Prostate gland (tissue), 2 donors: ENCODE measurements around the gene ZNF396.

Experiments
- POLR2A ChIP-seq: fragments of 450-650 bp; IDR thresholded peaks from one replicate; pipeline ENCODE4 v1.6.1; 2016; ENCODE audit warnings: antibody characterized with exemption, mild to moderate bottlenecking
- POLR2AphosphoS5 ChIP-seq: sonication (generic); formaldehyde crosslinking; IDR thresholded peaks from one replicate; pipeline ENCODE4 v1.6.1; 2017; ENCODE audit warnings: antibody characterized with exemption
- TF ChIP-seq, protein P1 (sequence below), 4 experiments: fragments of 200-600 bp in 2 of 4; fragments of 450-650 bp in 2 of 4; sonication (generic) in 2 of 4; IDR thresholded peaks; 1 replicate in 3 of 4; 2 replicates in 1 of 4; pipeline ENCODE4 v1.5.1; 2016 to 2019; ENCODE audit warnings: antibody characterized with exemption in 4 of 4, mild to moderate bottlenecking in 2 of 4, moderate library complexity in 2 of 4

DNA sequence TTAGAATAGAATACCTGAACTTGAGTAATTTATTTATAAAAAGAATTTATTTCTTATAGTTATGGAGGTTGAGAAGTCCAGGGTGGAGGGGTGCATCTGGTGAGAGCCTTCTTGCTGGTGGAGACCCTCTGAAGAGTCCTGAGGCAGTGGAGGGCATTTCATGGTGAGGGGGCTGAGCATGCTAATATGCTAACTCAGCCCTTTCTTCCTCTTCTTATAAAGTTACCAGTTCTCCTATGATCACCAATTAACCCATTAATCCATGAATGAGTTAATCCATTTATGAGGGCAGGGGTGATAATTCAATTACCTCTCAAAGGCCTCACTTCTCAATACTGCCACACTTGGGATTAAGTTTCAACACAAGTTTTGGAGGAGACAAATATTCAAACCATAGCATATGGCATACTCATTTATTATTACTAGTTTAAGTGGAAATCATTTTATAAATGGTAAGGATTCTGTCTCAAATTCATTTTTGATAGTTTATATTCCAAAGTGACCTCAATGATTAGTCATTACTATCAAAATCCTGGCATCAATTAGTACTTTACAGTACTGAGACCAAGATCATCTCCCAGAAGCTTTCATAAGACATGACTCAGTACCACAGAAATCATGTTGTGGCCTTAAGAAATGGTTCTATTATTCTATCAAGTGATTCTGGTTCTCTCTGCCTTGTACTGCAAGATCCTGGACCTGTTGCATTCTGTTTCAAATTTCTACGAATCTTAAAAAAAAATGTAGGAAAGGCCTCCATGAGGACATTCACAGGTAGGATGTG, 5.5 kb downstream of the ZNF396 start:
- TF ChIP-seq, protein P1, sequence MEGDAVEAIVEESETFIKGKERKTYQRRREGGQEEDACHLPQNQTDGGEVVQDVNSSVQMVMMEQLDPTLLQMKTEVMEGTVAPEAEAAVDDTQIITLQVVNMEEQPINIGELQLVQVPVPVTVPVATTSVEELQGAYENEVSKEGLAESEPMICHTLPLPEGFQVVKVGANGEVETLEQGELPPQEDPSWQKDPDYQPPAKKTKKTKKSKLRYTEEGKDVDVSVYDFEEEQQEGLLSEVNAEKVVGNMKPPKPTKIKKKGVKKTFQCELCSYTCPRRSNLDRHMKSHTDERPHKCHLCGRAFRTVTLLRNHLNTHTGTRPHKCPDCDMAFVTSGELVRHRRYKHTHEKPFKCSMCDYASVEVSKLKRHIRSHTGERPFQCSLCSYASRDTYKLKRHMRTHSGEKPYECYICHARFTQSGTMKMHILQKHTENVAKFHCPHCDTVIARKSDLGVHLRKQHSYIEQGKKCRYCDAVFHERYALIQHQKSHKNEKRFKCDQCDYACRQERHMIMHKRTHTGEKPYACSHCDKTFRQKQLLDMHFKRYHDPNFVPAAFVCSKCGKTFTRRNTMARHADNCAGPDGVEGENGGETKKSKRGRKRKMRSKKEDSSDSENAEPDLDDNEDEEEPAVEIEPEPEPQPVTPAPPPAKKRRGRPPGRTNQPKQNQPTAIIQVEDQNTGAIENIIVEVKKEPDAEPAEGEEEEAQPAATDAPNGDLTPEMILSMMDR (IDR thresholded peaks at IDR 0.05) = no peak
- TF ChIP-seq POLR2AphosphoS5 (no peak), POLR2A (no peak)
